ENCODE measurements around the gene UBE2J2. TPM values are rescaled to one million over a fixed set of nuclear protein-coding genes. Genes with fewer than 3 reads are reported as not detected.

UBE2J2 gene
- total and polyA plus RNA-seq, 2 of the 4 experiments (the other 2 are of a cell fraction), result 20.6 to 67.5 TPM

DNA sequence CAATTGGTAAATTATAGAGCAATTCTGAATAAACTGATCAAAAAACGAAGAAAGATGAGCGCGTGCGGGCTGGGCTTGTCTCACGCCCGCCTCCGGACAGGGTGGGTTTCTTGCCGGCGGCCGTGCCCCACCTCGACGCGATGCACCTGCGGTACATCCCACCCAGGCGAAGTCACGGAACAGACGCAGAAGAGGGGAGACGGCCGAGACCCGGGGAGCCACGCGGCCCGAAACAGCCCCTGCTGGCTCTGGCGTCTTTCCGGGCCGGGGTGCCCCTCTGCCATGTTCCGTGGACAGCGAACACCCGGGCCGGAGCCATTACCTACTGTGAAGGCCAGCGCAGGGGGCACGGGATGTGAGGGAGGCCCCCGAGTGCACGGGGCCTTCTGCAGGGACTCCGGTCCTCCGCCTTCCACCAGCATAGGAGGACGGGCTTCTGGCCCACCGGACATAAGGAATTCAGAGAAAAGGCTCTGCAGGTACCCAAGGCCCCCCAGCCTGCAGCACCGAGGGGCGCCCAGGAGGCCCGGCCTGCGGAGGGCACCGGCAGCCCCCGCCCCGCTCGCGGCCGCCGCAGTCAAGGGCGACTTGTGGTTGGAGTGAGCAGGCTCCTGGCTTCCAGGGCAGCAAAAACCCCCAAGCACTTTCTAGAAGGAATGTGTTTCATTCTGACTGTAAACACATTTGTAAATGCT, 19.5 kb downstream of the UBE2J2 start:
- no peak overlapping the region for H3K56ac ChIP-seq (ENCODE audit: extremely low read depth, insufficient read depth, low read length)
- no peak overlapping the region for H3K4me2 ChIP-seq (ENCODE audit: low read depth, low read length)
- H2AK5ac ChIP-seq (ENCODE audit: low read depth, low read length), result no peak overlapping the region
- H3K14ac ChIP-seq (replicated peaks; ENCODE audit: low read depth, low read length), result no peak overlapping the region
- no peak overlapping the region for H2BK15ac ChIP-seq (ENCODE audit: low read depth, low read length)
- no peak overlapping the region for H2BK120ac ChIP-seq (ENCODE audit: low read depth, low read length)
- H3K9me1 ChIP-seq (ENCODE audit: insufficient read depth, low read length), result peaks cover 4% of the 10 kb centered on the region
- DNase-seq (no peak), ATAC-seq (ENCODE audit: low read depth) (no peak)
- H4K8ac ChIP-seq (ENCODE audit: low read depth in 2 of 2, low read length in 2 of 2), result no peak overlapping the region
- peaks cover 11 to 40% of the 10 kb centered on the region in 2 experiments for H3K79me1 ChIP-seq (ENCODE audit: low read depth in 1 of 2, low read length in 2 of 2)
- peaks cover 8% of the 10 kb centered on the region for H4K20me1 ChIP-seq (ENCODE audit: insufficient read depth, low read length)
- H3K27me3 ChIP-seq (ENCODE audit: control insufficient read depth, insufficient read depth, low read length), result no peaks in the 10 kb centered on the region
- H4K91ac ChIP-seq (ENCODE audit: insufficient read depth, low read depth, low read length), result no peak overlapping the region
- H3K4ac ChIP-seq (ENCODE audit: low read depth, low read length), result no peak overlapping the region
- ChIA-PET CTCF (no interaction called here), POLR2A (ENCODE audit: unreplicated experiment) (no interaction called here)
- intact Hi-C loops (cut with micrococcal nuclease) (no loop called here), in situ Hi-C loops (cut with MboI; ENCODE audit: low sequenced_read_pairs) (no loop called here), dilution Hi-C loops (cut with HindIII; ENCODE audit: low sequenced_read_pairs, unreplicated experiment) (no loop called here)
- no peak overlapping the region for H3K18ac ChIP-seq (ENCODE audit: low read depth, low read length)
- no peak overlapping the region for H3K27ac ChIP-seq (ENCODE audit: insufficient read depth, low read length)
- H2BK5ac ChIP-seq (ENCODE audit: low read depth, low read length, poor library complexity, severe bottlenecking), result no peak overlapping the region
- 97% methylated on average over 34 of the region's 50 CpGs; no CpG with 5 or more reads in 1 of the 2 experiments for WGBS, 2 experiments (ENCODE audit: extremely low coverage in 2 of 2, insufficient read length in 1 of 2)
- H3K4me3 ChIP-seq (ENCODE audit: insufficient read depth, low read depth, low read length), result no peak overlapping the region
- H3K23ac ChIP-seq (ENCODE audit: low read depth, low read length), result no peak overlapping the region
- no peak overlapping the region for H4K5ac ChIP-seq (ENCODE audit: low read depth, low read length)
- H2BK20ac ChIP-seq (ENCODE audit: low read depth, low read length), result no peak overlapping the region
- H3K4me1 ChIP-seq (ENCODE audit: control insufficient read depth, insufficient read depth, low read length), result peaks cover 15% of the 10 kb centered on the region
- TF ChIP-seq, protein P1, sequence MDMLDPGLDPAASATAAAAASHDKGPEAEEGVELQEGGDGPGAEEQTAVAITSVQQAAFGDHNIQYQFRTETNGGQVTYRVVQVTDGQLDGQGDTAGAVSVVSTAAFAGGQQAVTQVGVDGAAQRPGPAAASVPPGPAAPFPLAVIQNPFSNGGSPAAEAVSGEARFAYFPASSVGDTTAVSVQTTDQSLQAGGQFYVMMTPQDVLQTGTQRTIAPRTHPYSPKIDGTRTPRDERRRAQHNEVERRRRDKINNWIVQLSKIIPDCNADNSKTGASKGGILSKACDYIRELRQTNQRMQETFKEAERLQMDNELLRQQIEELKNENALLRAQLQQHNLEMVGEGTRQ (IDR thresholded peaks at IDR 0.05; ENCODE audit: low read depth, low read length), result no peak
- TF ChIP-seq MXI1 (IDR thresholded peaks at IDR 0.05; ENCODE audit: borderline replicate concordance, low read depth, low read length) (no peak), NFE2L2 (IDR thresholded peaks at IDR 0.05; ENCODE audit: low read depth, low read length) (no peak), FOS (IDR thresholded peaks at IDR 0.05; ENCODE audit: low read depth, low read length) (no peak), BHLHE40 (IDR thresholded peaks at IDR 0.05; ENCODE audit: low read depth, low read length) (no peak), SMC3 (IDR thresholded peaks at IDR 0.05; ENCODE audit: low read depth, low read length) (no peak), MAFK (IDR thresholded peaks at IDR 0.05; ENCODE audit: low read depth, low read length) (no peak), MAZ (IDR thresholded peaks at IDR 0.05; ENCODE audit: borderline replicate concordance, low read depth, low read length) (no peak), CEBPB (IDR thresholded peaks at IDR 0.05; ENCODE audit: low read depth, low read length) (no peak), RAD21 (IDR thresholded peaks at IDR 0.05; ENCODE audit: low read length) (no peak), RCOR1 (IDR thresholded peaks at IDR 0.05; ENCODE audit: insufficient replicate concordance, low read length) (no peak), RFX5 (IDR thresholded peaks at IDR 0.05; ENCODE audit: low read depth, low read length) (no peak), POLR2A (IDR thresholded peaks at IDR 0.05; ENCODE audit: low read depth, low read length) (no peak), CHD1 (IDR thresholded peaks at IDR 0.05; ENCODE audit: low read depth, low read length) (no peak)
- TF ChIP-seq, protein P2, sequence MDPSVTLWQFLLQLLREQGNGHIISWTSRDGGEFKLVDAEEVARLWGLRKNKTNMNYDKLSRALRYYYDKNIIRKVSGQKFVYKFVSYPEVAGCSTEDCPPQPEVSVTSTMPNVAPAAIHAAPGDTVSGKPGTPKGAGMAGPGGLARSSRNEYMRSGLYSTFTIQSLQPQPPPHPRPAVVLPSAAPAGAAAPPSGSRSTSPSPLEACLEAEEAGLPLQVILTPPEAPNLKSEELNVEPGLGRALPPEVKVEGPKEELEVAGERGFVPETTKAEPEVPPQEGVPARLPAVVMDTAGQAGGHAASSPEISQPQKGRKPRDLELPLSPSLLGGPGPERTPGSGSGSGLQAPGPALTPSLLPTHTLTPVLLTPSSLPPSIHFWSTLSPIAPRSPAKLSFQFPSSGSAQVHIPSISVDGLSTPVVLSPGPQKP (IDR thresholded peaks at IDR 0.05; ENCODE audit: borderline replicate concordance, low read depth, low read length), result no peak
- TF ChIP-seq, protein P3, sequence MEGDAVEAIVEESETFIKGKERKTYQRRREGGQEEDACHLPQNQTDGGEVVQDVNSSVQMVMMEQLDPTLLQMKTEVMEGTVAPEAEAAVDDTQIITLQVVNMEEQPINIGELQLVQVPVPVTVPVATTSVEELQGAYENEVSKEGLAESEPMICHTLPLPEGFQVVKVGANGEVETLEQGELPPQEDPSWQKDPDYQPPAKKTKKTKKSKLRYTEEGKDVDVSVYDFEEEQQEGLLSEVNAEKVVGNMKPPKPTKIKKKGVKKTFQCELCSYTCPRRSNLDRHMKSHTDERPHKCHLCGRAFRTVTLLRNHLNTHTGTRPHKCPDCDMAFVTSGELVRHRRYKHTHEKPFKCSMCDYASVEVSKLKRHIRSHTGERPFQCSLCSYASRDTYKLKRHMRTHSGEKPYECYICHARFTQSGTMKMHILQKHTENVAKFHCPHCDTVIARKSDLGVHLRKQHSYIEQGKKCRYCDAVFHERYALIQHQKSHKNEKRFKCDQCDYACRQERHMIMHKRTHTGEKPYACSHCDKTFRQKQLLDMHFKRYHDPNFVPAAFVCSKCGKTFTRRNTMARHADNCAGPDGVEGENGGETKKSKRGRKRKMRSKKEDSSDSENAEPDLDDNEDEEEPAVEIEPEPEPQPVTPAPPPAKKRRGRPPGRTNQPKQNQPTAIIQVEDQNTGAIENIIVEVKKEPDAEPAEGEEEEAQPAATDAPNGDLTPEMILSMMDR (conservative IDR thresholded peaks at IDR 0.05; ENCODE audit: low read depth, low read length), result no peak
- H3K36me3 ChIP-seq (ENCODE audit: control insufficient read depth, insufficient read depth, low read length), result peaks cover 61% of the 10 kb centered on the region
- BruUV-seq (replicated peaks), result no TSS peak
- H3K9me3 ChIP-seq (ENCODE audit: control insufficient read depth, insufficient read depth, low read length), result no peaks in the 10 kb centered on the region
- H2AFZ ChIP-seq (replicated peaks; ENCODE audit: low read length, poor library complexity), result no peak overlapping the region
- H2AK9ac ChIP-seq (replicated peaks; ENCODE audit: low read depth, low read length, poor library complexity), result peak overlapping the region; percentile 42
- H3K9ac ChIP-seq (ENCODE audit: low read depth, low read length), result no peak overlapping the region

Measured in IMR-90 (cell line).